ENCODE results near the gene LRRC8B.

The LRRC8B gene

DNA sequence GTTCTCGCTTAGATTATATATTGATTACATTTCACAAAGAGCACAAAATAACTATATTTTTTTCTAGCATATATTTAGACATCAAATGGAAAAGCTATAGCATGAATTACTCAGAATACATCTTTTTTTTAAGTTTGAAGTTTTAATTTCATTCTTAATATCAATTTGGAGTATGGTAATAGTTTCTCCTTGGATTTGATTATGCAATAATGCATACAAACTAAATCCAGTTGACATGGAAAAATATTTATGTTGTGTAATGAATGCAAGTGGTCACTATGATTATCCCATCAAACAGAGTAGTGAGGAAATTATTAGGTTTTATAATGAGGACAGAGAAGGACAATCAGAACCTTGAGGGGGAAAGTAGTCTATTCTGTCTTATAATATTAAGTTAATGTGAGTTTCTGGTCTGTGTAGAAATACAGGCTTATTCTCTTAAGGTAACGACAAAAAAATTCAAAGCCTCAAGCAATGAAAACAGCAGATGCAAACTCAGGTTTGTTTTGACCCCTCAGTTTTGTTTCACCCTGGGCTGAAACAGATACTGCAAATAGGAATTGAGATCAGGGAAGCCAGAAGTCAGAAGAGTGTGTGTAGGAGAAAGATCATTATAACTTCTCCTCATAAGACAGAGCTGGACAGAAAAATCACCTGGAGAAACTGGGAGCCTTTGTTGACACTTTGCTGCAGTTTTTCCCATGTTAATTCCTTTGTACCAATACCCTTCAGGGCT, 23.7 kb downstream of the LRRC8B start:
- DNase-seq, result no peak

DNA sequence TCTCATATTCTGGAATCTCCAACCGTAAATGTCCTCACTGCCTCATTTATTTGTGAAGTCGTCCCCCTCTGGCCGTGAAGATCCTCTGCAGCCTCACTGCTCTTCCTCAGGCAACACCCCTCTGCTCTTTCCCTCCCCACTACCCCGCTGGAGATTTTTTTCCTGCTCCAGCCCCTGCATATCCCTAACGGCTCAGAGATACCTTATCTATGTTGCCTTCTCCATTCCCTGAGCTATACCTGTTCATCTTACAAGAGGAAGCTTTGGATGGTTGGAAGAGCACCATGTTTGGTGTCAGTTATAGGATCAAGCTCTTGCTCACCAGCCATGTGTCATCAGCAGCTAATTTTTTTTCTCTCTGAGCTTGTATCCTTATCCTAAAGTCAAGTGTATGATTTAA, 26.4 kb downstream of the LRRC8B start:
- DNase-seq, result no peak

GRCh38 chr1:89552471-89553081, 27.9 kb downstream of the LRRC8B start:
- no peak for DNase-seq

DNA sequence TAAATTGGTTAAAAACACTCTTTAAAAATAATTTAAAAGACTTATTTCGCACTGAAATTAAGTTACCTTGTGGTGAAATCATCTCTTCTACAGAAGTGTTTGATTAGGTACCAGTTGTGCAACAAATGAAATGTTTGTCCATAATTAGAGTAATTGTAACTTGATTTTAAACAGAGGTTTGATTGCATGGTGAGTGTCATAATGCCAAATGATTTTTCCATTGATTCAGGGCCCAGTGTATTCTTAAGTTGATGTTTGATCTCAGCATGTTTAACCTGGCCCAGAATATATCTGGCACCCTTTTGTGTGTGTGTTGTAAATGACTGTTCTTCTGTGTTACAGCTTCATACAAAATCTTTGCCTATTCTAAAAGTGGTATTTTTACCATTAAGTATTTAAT, 28.5 kb downstream of the LRRC8B start:
- DNase-seq, result no peak

DNA sequence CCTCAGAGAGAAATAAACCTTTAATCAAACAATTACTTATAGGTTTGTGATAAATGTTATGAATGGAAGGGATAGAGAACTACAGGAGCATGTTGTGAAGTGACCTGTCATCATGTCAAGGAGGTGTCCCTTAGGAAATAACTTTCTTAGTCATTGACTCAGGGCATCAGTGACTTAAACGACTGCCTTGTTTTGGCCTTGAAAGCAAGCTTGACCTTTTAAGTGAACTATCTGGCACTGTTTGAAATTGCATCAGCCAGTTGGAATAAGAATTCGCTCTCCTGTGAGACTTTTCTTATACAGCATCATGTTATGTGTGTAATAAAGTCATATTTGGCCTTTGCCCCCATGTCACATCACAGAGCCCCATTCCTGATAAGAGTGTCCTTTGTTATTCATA, 30.9 kb downstream of the LRRC8B start:
- DNase-seq, result no peak

DNA sequence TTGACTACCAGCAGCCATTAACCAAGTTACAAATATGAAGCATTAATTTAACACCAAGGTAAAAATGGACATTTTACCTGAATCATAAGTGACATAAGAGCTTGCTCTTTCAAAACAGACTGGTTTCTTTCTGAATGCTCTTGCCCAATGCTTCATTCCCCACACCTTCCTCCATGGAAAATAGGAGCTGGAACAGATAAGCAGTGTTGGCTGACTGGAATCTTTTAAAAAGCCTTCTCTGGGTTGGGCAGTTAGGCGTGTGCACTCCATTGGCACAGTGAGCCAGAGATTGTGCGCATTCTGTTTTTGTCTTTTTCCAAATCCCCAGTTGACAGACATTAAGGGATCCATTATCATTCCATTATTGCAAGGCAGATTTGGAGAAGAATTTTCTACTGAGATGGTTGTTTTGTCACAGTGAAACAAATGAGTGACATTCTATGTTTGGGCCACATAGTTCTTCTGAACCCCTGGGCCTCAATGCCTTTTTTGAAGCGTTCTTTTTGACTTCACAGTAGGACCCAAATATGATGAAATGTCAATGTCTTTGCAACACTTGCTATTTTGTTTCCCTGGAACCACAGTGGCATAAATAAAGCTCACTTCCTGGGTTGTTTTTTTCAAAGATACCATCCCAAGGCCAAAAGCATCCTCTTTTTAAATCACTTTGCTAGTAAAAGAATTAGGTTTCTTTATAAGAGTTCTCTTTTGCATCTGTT, 32.3 kb downstream of the LRRC8B start:
- no peak for DNase-seq

- no peak for DNase-seq
These were observed 32.8 kb downstream of the LRRC8B start for GRCh38 chr1:89557445-89557825.

GRCh38 chr1:89557956-89558355, 33.3 kb downstream of the LRRC8B start:
- no peak for DNase-seq

GRCh38 chr1:89563957-89564604, 39.5 kb downstream of the LRRC8B start:
- DNase-seq, result no peak

DNA sequence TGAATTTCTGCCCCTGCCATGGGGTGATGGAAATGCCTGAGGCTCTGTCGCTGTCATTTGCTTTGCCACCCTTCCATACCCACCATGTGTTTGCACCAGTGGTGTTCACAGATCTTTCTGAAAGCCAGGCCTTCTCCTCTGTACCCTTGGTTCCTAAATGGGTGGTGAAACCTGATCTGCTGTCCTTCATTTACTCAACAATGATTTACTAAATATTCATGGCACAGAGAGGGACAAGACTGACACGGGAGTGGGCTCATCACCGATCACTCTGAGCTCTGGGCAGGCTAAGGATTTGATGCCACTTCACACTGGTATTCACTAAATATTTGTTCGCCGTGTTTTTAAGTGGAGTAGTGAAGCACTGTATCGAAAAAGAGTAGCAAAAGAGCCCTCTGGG, 40.9 kb downstream of the LRRC8B start:
- no peak for DNase-seq

DNA sequence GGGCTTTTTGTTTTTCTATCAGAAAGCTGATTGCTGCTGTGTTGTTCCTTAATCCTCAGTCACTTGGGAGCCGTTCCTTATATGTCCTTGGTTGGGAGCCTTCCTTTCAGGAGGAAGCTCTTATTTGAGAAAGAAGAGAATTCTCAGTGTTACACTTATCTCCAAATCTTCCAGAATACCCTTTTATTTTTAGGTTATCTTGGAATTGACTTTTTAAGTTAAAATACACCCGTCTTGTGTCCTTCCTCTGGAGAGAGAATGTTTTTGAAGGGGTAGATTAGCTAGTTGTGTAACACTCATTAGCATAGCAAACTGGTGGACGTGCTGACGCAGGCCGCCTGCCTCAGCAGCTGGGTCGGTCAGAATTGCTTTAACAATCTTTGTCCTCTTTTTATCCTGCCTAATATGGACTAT, 42.1 kb downstream of the LRRC8B start:
- DNase-seq, result no peak

- DNase-seq, result no peak
These were observed 43.2 kb downstream of the LRRC8B start for GRCh38 chr1:89567797-89568196.

- DNase-seq, result no peak
These were observed 48.8 kb downstream of the LRRC8B start for GRCh38 chr1:89573410-89573809.

GRCh38 chr1:89574621-89575020, 50.0 kb downstream of the LRRC8B start:
- no peak for DNase-seq

DNA sequence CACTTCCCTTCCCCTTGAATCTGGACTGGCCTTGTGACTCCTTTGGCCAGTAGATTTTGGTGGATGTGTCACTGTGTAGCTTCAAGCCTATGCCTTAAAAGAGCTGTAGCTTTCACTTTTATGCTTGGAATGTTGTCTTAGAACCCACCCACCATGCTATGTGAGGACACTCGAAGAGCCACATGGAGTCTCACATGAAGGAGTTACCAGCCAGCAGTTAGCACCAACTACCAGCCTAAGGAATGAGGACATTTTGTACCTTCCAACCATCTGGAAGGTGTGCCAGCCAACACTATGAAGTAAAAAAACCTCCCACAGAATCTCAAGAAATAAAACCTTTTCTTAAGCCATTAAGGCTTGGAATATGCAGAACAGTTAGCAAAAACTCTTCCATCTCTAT, 50.6 kb downstream of the LRRC8B start:
- no peak for DNase-seq

DNA sequence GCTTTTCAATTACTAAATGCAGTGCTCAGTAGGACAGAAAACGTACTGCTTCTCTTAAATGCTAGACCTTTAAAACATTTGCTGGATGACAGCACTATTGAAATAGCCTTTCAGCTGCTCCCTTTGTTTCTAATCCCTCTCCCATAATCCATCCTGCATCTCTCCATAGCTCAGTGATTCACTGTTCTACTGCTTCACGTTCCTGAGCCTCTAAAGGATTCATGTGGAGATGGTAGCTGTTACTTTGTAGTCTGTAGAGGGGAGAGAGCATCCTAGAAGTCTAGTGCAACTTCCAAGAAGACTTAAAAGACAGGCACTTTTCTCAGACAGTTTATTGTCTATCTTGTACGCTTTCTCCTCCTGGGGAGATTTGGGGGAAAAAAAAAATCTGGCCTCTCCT, 51.4 kb downstream of the LRRC8B start:
- no peak for DNase-seq

DNA sequence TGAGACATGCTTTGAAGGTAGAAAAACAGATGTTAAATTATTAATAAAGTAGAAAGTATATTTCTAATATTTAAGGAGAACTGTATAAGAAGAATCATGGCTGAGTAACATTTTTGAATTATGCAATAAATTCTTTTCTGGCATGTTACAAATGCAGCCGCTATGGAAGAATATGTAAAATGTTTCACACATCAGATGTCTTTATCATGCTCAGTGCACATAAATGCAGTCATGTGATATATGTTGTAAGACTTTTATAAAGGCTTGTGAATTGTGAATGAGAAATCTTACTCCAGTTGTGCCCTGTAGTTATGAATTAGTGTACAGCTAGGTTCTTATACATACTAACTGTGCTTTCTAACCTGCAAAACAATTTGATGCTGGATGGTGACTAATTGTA, 53.5 kb downstream of the LRRC8B start:
- no peak for DNase-seq

DNA sequence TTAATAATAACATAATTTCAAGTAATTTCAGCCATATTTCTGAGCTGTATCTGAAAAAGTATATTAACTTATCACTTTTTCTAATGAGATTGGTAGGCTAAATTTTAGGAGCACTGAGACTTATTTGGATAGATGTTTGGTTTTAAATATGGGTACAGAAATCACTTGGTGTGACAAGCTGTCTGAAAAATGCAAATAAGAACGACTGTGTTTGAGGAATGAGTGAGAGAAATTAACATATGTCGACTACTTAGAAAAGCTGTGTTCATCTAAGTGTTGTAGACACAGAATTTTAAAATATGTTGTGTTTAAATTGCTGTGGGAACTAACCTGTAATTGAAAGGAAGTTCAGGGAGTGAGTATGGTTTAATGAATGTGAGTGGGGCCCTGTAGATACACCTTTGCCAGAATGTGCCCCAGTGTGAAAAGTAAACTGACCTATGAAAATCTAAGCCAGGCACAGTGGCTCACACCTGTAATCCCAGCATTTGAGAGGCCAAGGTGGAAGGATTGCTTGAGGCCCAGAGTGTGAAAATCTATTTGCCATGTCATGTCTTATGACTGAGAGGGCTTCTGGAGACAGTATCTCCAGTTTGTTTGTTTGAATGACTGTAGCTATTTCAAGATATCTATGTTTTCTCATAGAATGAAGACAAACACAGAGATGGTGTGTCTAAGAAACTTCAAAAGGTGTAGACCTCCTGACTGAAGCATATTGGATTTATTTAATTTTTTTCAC, 54.5 kb downstream of the LRRC8B start:
- no peak for DNase-seq

- no peak for DNase-seq
These were observed 55.4 kb downstream of the LRRC8B start for GRCh38 chr1:89580036-89580435.

DNA sequence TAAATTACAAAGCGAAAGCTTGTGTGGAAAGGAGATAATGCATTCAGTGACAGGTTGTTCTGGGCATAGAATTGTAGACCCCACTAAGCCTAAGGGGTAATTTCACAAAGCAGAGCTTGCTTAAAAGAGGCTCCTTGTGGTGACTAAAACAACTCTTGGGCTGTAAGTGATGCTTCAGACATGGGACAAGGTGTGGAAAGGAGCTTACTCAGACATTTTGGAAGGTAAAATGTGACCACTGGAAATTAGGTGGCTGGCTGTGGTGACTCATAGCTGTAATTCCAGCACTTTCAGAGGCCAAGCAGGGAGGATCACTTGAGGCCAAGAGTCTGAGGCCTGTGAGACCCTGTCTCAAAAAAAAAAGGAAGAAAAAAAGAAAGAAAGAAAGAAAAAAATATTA, 57.2 kb downstream of the LRRC8B start:
- DNase-seq, result no peak

GRCh38 chr1:89582571-89582970, 57.9 kb downstream of the LRRC8B start:
- DNase-seq, result no peak

GRCh38 chr1:89584211-89584610, 59.6 kb downstream of the LRRC8B start:
- no peak for DNase-seq

GRCh38 chr1:89584781-89585180, 60.2 kb downstream of the LRRC8B start:
- DNase-seq, result no peak

Data from activated naive CD4-positive, alpha-beta T cell treated with Interleukin-2 at 50 U/mL for 16 hours (primary cell).